GM12873 (cell line): Measurements from ENCODE around the gene TAF1.

Experiments used
- CTCF ChIP-seq: IDR thresholded peaks from 2 replicates; pipeline ENCODE4 v1.5.1; 2012; ENCODE audit warnings: low read depth, mild to moderate bottlenecking, moderate library complexity, low read length, control low read depth; ENCODE audit not compliant: insufficient read depth; ENCODE audit errors: missing control alignments

TAF1 gene

DNA sequence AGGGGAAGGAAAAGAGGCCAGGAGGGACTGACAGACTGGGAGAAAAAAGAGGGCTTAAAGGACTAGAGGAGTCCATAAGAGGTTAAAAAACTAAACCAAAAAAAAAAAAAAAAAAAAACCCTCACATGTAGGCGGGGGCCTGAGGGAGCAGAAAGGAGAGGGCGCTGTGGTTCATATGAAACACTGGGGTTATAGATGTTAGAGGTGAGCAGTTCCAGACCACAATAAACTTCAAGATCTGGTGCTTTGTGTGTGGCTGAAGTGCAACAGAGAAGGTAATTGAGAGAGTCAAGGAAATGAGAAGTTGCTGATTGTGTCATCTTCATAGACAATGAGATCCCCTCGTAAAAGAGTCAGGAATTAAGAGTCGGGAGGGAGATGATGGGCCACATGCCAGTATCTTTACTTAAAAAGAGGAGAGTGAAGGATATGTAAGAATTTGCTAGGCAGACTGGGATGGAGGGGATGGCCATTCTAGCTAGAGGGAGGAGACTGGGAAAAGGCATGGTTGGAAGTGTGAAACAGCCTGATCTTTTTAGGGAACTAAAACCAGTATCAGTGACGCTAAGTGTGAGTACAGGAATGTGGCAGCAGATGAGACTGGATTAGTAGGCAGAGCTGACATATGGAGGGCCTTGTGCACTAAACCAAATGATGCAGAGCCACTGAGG lies 148.3 kb downstream of the TAF1 start:
- peak; percentile 28 for TF ChIP-seq CTCF

- TF ChIP-seq CTCF: no peak
Measured at GRCh38 chrX:71515038-71515396, 148.9 kb downstream of the TAF1 start.
